Astrocyte of the cerebellum (primary cell): Measurements from ENCODE around the gene AHDC1.

Source experiments
- DNase-seq: peaks from one replicate; pipeline ENCODE4 v3.0.0-alpha.2; 2011; ENCODE audit warnings: low read depth
- H3K4me3 ChIP-seq: 2 replicates; pipeline ENCODE4 v1.5.1; 2011; ENCODE audit warnings: mild to moderate bottlenecking, low read depth, low read length, moderate library complexity
- CTCF ChIP-seq: IDR thresholded peaks from 2 replicates; pipeline ENCODE4 v1.5.1; 2012; ENCODE audit warnings: low read length, low read depth, moderate library complexity, mild to moderate bottlenecking; ENCODE audit errors: missing control alignments
- in situ Hi-C: cut with HindIII; loops from 2 replicates; pipeline ENCODE4 v1.10.0; 2017; ENCODE audit warnings: low sequenced_read_pairs

Gene AHDC1

GRCh38 chr1:27489973-27490741 lies 113.8 kb downstream of the AHDC1 start, which contains the start of gene WASF2:
WASF2 (minus strand) TSS chr1:27490167; CDS start chr1:27428890, 61,277 bp downstream.
- TF ChIP-seq CTCF: no peak
- in situ Hi-C loops: no loop called here
- peak; percentile 93 for DNase-seq
- peak within 1 kb of the TSS; percentile 96 for H3K4me3 ChIP-seq

GRCh38 chr1:27489501-27489972 lies 114.4 kb downstream of the AHDC1 start:
- TF ChIP-seq CTCF: no peak
- H3K4me3 ChIP-seq: peak overlapping the region; percentile 96
- in situ Hi-C loops: no loop called here
- no peak for DNase-seq

GRCh38 chr1:27487966-27488884 lies 115.7 kb downstream of the AHDC1 start:
- DNase-seq: no peak
- no peak for TF ChIP-seq CTCF
- peak overlapping the region; percentile 96 for H3K4me3 ChIP-seq
- in situ Hi-C loops: no loop called here

GRCh38 chr1:27485363-27485762 lies 118.6 kb downstream of the AHDC1 start:
- no peak for DNase-seq
- no peak overlapping the region for H3K4me3 ChIP-seq
- no peak for TF ChIP-seq CTCF
- in situ Hi-C loops: no loop called here
